Stomach (tissue), 9 donors: ENCODE measurements around the gene ELSPBP1. TPM values are rescaled to one million over a fixed set of nuclear protein-coding genes. Genes with fewer than 3 reads are reported as not detected.

Experiments
- DNase-seq, 2 donors: peaks; one replicate each; pipeline versions ENCODE4 v3.0.0 to v3.0.0-alpha.2; 2013 to 2019
- H3K27ac ChIP-seq, 5 donors: fragments of 200-600 bp in 4 of 5; sonication (generic) in 4 of 5; one replicate each; pipeline ENCODE4 v1.5.1; 2013 to 2019; ENCODE audit warnings: mild to moderate bottlenecking in 1 of 5, moderate library complexity in 1 of 5
- H3K27me3 ChIP-seq, 3 donors: fragments of 200-600 bp; sonication (generic); one replicate each; pipeline ENCODE4 v1.5.1; 2017 to 2019; ENCODE audit warnings: mixed run types in 1 of 3
- H3K36me3 ChIP-seq, 4 donors: fragments of 200-600 bp; sonication (generic); 1 replicate in 3 of 4; 2 replicates in 1 of 4; pipeline ENCODE4 v1.5.1; 2016 to 2019
- H3K4me1 ChIP-seq, 4 donors: fragments of 200-600 bp; sonication (generic); one replicate each; pipeline ENCODE4 v1.5.1; 2016 to 2019
- H3K4me3 ChIP-seq, 4 donors: fragments of 200-600 bp; sonication (generic) in 3 of 4; one replicate each; pipeline ENCODE4 v1.5.1; 2016 to 2019; ENCODE audit warnings: mild to moderate bottlenecking in 1 of 4
- H3K9me3 ChIP-seq, 4 donors: fragments of 200-600 bp; sonication (generic); one replicate each; pipeline ENCODE4 v1.5.1; 2016 to 2019
- CTCF ChIP-seq, 7 experiments: fragments of 450-650 bp in 4 of 7; fragments of 200-600 bp in 3 of 7; sonication (generic) in 3 of 7; IDR thresholded peaks; one replicate each; pipeline ENCODE4 v1.5.1; 2016 to 2019; ENCODE audit warnings: antibody characterized with exemption in 7 of 7, control low read depth in 2 of 7, mild to moderate bottlenecking in 1 of 7
- EP300 ChIP-seq: sonication (generic); formaldehyde crosslinking; IDR thresholded peaks from one replicate; pipeline ENCODE4 v1.6.1; 2017; ENCODE audit warnings: antibody characterized with exemption
- POLR2A ChIP-seq, 4 donors: fragments of 450-650 bp; IDR thresholded peaks; one replicate each; pipeline ENCODE4 v1.6.1; 2016; ENCODE audit warnings: antibody characterized with exemption in 4 of 4, control low read depth in 2 of 4, mild to moderate bottlenecking in 1 of 4, moderate library complexity in 1 of 4
- POLR2AphosphoS5 ChIP-seq, 3 donors: sonication (generic); formaldehyde crosslinking; IDR thresholded peaks; one replicate each; pipeline ENCODE4 v1.6.1; 2016; ENCODE audit warnings: antibody characterized with exemption in 3 of 3
- WGBS, 5 donors: extraction: QIAGEN DNeasy Blood & Tissue Kit in 3 of 5; methylation state at CpG; one replicate each; pipeline versions ENCODE4 v1.1.5 to v1.1.7; 2013 to 2018; 5-methylcytosine and 5-hydroxymethylcytosine counted together
- intact Hi-C: fragments of 100-400 bp; cut with DNase I; formaldehyde crosslinking; loops from one replicate; pipeline ENCODE4 v1.15.1; 2023; ENCODE audit warnings: low total_unique reads
- polyA plus RNA-seq, 3 donors: library from polyadenylated mRNA; stranded (reverse); fragments of 200-250 nt; gene quantifications; one replicate each; pipeline ENCODE4 v1.2.3, GENCODE V29; 2013
- total RNA-seq, 5 donors: library from RNA; depleted of rRNA; stranded (reverse); fragments of >200 nt; gene quantifications; one replicate each; pipeline versions ENCODE4 v1.1.0 to v1.2.3, GENCODE V29; 2014 to 2016
- donor health status: healthy with polysubstance abuse.
- donor health status: Bipolar disorder and iron deficiency.
- donor health status: healthy.

Gene ELSPBP1
- total and polyA plus RNA-seq, 8 donors: not detected

- WGBS, 5 donors: 74 to 79% (median 76%) methylated on average over 10 of the region's 10 CpGs
Measured at GRCh38 chr19:48043675-48044258, 49.3 kb downstream of the ELSPBP1 start, which contains the start of gene CABP5. CABP5 (minus strand) TSS chr19:48044079; CDS start chr19:48043922, 157 bp downstream.

GRCh38 chr19:48044561-48044960 is 50.1 kb downstream of the ELSPBP1 start:
- TF ChIP-seq CTCF (IDR thresholded peaks at IDR 0.05) (no peak), EP300 (no peak), POLR2A (IDR thresholded peaks at IDR 0.05) (no peak), POLR2AphosphoS5 (IDR thresholded peaks at IDR 0.05) (no peak)
- DNase-seq: no peak
- intact Hi-C loops: no loop called here

More at GRCh38 chr19:48043675-48044258, 49.3 kb downstream of the ELSPBP1 start, which contains the start of gene CABP5:
- H3K4me1 ChIP-seq: no peaks in the 10 kb centered on the region
- intact Hi-C loops: no loop called here
- peaks cover 0 to 15% (median 5%) of the 10 kb centered on the region in 4 donors for H3K36me3 ChIP-seq
- H3K27me3 ChIP-seq: peaks cover 0 to 31% (median 0%) of the 10 kb centered on the region in 3 donors
- TF ChIP-seq EP300: no peak
- TF ChIP-seq POLR2AphosphoS5 (IDR thresholded peaks at IDR 0.05): no peak
- TF ChIP-seq POLR2A (IDR thresholded peaks at IDR 0.05): no peak
- no peak for TF ChIP-seq CTCF (IDR thresholded peaks at IDR 0.05)
- no peak within 1 kb of the TSS for H3K4me3 ChIP-seq
- DNase-seq: no peak
- H3K9me3 ChIP-seq: no peaks in the 10 kb centered on the region
- H3K27ac ChIP-seq: no peak within 1 kb of the TSS

GRCh38 chr19:48051335-48052033 is 57.1 kb downstream of the ELSPBP1 start:
- H3K9me3 ChIP-seq: no peaks in the 10 kb centered on the region
- no peaks in the 10 kb centered on the region for H3K4me1 ChIP-seq
- H3K36me3 ChIP-seq: peaks cover 0 to 64% (median 16%) of the 10 kb centered on the region in 4 donors
- H3K27me3 ChIP-seq: no peaks in the 10 kb centered on the region
- 73 to 84% (median 78%) methylated on average over 10 of the region's 10 CpGs for WGBS, 5 donors
- TF ChIP-seq CTCF (IDR thresholded peaks at IDR 0.05): no peak
- TF ChIP-seq POLR2A (IDR thresholded peaks at IDR 0.05): no peak
- TF ChIP-seq POLR2AphosphoS5 (IDR thresholded peaks at IDR 0.05): no peak
- TF ChIP-seq EP300: no peak
- intact Hi-C loops: no loop called here
- no peak overlapping the region for H3K4me3 ChIP-seq
- H3K27ac ChIP-seq: no peak overlapping the region
- DNase-seq: no peak

More at GRCh38 chr19:48044561-48044960, 50.1 kb downstream of the ELSPBP1 start:
- Histone ChIP-seq H3K27ac (no peak overlapping the region), H3K9me3 (no peaks in the 10 kb centered on the region), H3K4me1 (no peaks in the 10 kb centered on the region), H3K36me3 (peaks cover 0 to 23% (median 5%) of the 10 kb centered on the region in 4 donors), H3K27me3 (peaks cover 0 to 31% (median 0%) of the 10 kb centered on the region in 3 donors), H3K4me3 (no peak overlapping the region)
- WGBS, 5 donors: 84 to 87% (median 86%) methylated on average over 5 of the region's 5 CpGs

- H3K27ac ChIP-seq: no peak overlapping the region
- no peaks in the 10 kb centered on the region for H3K27me3 ChIP-seq
- 77 to 96% (median 88%) methylated on average over 5 of the region's 5 CpGs for WGBS, 5 donors
- intact Hi-C loops: no loop called here
- H3K4me1 ChIP-seq: no peaks in the 10 kb centered on the region
- no peak for DNase-seq
- H3K36me3 ChIP-seq: peaks cover 0 to 57% (median 14%) of the 10 kb centered on the region in 4 donors
- H3K9me3 ChIP-seq: no peaks in the 10 kb centered on the region
- no peak for TF ChIP-seq POLR2A (IDR thresholded peaks at IDR 0.05)
- no peak for TF ChIP-seq CTCF (IDR thresholded peaks at IDR 0.05)
- no peak for TF ChIP-seq EP300
- no peak for TF ChIP-seq POLR2AphosphoS5 (IDR thresholded peaks at IDR 0.05)
- H3K4me3 ChIP-seq: no peak overlapping the region
Measured at GRCh38 chr19:48053076-48053475, 58.6 kb downstream of the ELSPBP1 start.
